Chondrocyte (in vitro differentiated cells): Measurements from ENCODE around the gene MRPL11. TPM values are rescaled to one million over a fixed set of nuclear protein-coding genes. Genes with fewer than 3 reads are reported as not detected.

ENCODE experiments used
- DNase-seq: peaks from one replicate; pipeline ENCODE4 v3.0.0; 2021; ENCODE audit warnings: mixed read lengths, low spot score
- H3K27ac Mint-ChIP-seq: one replicate; pipeline ENCODE4 v1.8.0; 2021; ENCODE audit warnings: mild to moderate bottlenecking, moderate library complexity, mixed read lengths; ENCODE audit not compliant: unreplicated experiment
- H3K27me3 Mint-ChIP-seq: 2 replicates; pipeline ENCODE4 v1.8.0; 2021; ENCODE audit warnings: low read depth, mixed read lengths
- H3K36me3 Mint-ChIP-seq: 2 replicates; pipeline ENCODE4 v1.8.0; 2021; ENCODE audit warnings: low read depth, mixed read lengths
- H3K4me1 Mint-ChIP-seq: 2 replicates; pipeline ENCODE4 v1.8.0; 2021; ENCODE audit warnings: low read depth, mild to moderate bottlenecking, mixed read lengths
- H3K4me3 Mint-ChIP-seq: one replicate; pipeline ENCODE4 v1.8.0; 2021; ENCODE audit warnings: mild to moderate bottlenecking, moderate library complexity, mixed read lengths; ENCODE audit not compliant: unreplicated experiment
- H3K9me3 Mint-ChIP-seq: 2 replicates; pipeline ENCODE4 v1.8.0; 2021; ENCODE audit warnings: low read depth, mixed read lengths
- total RNA-seq: library from RNA; stranded (reverse); gene quantifications from 3 replicates; pipeline ENCODE4 v1.2.1, GENCODE V29; 2021
- TF ChIP-seq, protein P1 (sequence below): fragments of 200-600 bp; sonication (generic); IDR thresholded peaks from 2 replicates; pipeline ENCODE4 v1.5.0; 2021; ENCODE audit warnings: antibody characterized with exemption, mild to moderate bottlenecking, moderate library complexity

Gene MRPL11
- total RNA-seq, 1 donor from 2014 or later: 30.9 TPM

DNA sequence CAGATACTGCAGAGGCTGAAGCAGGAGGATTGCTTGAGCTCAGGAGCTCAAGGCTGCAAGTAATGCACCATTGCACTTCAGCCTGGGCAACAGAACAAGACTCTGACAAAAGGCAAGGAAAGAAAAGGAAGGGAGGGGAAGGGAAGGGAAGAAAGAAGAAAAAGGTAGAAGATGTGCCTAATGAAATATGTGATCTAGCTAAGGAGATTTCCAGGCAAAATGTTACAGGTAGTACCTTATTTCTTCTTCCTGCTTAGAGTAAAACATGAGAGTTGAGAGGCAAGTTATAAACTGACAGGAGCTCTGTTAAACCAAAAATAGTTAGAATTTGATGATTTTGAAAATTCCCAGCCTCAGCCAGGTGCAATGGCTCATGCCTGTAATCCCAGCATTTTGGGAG is 23.4 kb upstream of the MRPL11 start:
- H3K4me1 Mint-ChIP-seq: peaks cover 6% of the 10 kb centered on the region
- H3K9me3 Mint-ChIP-seq: no peaks in the 10 kb centered on the region
- no peak overlapping the region for H3K4me3 Mint-ChIP-seq
- no peak for DNase-seq
- no peaks in the 10 kb centered on the region for H3K27me3 Mint-ChIP-seq
- TF ChIP-seq, protein P1, sequence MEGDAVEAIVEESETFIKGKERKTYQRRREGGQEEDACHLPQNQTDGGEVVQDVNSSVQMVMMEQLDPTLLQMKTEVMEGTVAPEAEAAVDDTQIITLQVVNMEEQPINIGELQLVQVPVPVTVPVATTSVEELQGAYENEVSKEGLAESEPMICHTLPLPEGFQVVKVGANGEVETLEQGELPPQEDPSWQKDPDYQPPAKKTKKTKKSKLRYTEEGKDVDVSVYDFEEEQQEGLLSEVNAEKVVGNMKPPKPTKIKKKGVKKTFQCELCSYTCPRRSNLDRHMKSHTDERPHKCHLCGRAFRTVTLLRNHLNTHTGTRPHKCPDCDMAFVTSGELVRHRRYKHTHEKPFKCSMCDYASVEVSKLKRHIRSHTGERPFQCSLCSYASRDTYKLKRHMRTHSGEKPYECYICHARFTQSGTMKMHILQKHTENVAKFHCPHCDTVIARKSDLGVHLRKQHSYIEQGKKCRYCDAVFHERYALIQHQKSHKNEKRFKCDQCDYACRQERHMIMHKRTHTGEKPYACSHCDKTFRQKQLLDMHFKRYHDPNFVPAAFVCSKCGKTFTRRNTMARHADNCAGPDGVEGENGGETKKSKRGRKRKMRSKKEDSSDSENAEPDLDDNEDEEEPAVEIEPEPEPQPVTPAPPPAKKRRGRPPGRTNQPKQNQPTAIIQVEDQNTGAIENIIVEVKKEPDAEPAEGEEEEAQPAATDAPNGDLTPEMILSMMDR: no peak
- H3K36me3 Mint-ChIP-seq: peaks cover 2% of the 10 kb centered on the region
- H3K27ac Mint-ChIP-seq: no peak overlapping the region

GRCh38 chr11:66459138-66459778 is 20.6 kb upstream of the MRPL11 start:
- DNase-seq: no peak
- Mint-ChIP-seq H3K27ac (no peak overlapping the region), H3K27me3 (peaks cover 10% of the 10 kb centered on the region), H3K4me3 (no peak overlapping the region), H3K9me3 (no peaks in the 10 kb centered on the region), H3K4me1 (no peaks in the 10 kb centered on the region), H3K36me3 (peaks cover 2% of the 10 kb centered on the region)
- TF ChIP-seq, protein P1: no peak

- Mint-ChIP-seq H3K4me3 (no peak overlapping the region), H3K9me3 (no peaks in the 10 kb centered on the region), H3K27ac (no peak overlapping the region), H3K4me1 (no peaks in the 10 kb centered on the region), H3K27me3 (peaks cover 17% of the 10 kb centered on the region), H3K36me3 (peaks cover 2% of the 10 kb centered on the region)
- DNase-seq: no peak
- TF ChIP-seq, protein P1: no peak
Observed at GRCh38 chr11:66457826-66458225, 19.2 kb upstream of the MRPL11 start.

DNA sequence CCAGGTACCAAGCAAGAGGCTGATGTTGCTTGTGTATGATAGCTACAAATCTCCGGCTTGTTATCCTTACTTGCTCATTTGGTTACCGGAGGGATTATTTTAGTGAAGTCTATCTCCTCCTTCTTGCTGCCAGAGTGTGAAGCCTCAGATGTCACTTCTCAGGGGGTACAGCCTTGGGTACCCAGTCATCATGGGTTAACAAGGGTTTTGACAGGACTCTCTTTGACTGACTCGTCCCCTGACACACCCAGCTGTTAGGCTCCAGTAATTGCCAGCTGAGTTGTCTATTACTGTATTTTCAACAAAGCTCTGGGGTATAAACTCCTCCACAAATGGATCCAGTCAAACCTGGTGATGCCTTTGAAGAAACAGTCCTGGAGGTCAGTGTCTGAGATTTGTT is 16.2 kb upstream of the MRPL11 start:
- Mint-ChIP-seq H3K36me3 (peaks cover 5% of the 10 kb centered on the region), H3K27ac (no peak overlapping the region), H3K27me3 (peaks cover 37% of the 10 kb centered on the region), H3K4me1 (no peaks in the 10 kb centered on the region), H3K4me3 (no peak overlapping the region), H3K9me3 (peaks cover 5% of the 10 kb centered on the region)
- no peak for DNase-seq
- TF ChIP-seq, protein P1: no peak

DNA sequence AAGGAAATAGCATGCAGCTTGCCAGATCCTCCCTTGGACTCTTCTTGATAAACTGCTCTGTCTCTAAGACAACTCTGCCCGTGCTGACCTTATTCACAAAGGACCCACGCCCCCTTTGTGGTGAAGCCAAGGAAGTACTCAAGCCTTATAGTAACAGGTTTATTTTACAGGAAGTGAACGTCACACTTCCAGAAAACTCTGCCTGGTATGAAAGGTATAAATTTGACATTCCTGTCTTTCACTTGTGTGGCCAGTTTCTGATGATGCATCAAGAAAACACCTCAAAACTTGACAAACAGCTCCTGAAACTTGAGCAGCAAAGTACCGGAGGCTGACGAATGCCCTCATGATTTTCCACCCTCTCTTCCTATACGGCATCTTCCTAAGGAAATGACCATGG is 15.6 kb upstream of the MRPL11 start:
- H3K27me3 Mint-ChIP-seq: peaks cover 41% of the 10 kb centered on the region
- H3K27ac Mint-ChIP-seq: no peak overlapping the region
- peaks cover 5% of the 10 kb centered on the region for H3K36me3 Mint-ChIP-seq
- H3K4me1 Mint-ChIP-seq: no peaks in the 10 kb centered on the region
- H3K9me3 Mint-ChIP-seq: peaks cover 5% of the 10 kb centered on the region
- H3K4me3 Mint-ChIP-seq: no peak overlapping the region
- TF ChIP-seq, protein P1: no peak
- DNase-seq: no peak
